Neural progenitor cell (in vitro differentiated cells): ENCODE results near the gene OR2V2. TPM values are rescaled to one million over a fixed set of nuclear protein-coding genes. Genes with fewer than 3 reads are reported as not detected.
A peak's percentile ranks its signal among the peaks of the same experiment; 100 is the strongest.

ENCODE experiments used
- DNase-seq: peaks from one replicate; pipeline ENCODE4 v3.0.0-alpha.2; 2016; ENCODE audit warnings: low spot score
- H2AFZ ChIP-seq: fragments of 200-600 bp; sonication (generic); replicated peaks from 2 replicates; pipeline ENCODE4 v1.6.1; 2016; ENCODE audit warnings: antibody characterized with exemption
- H3F3A ChIP-seq: fragments of 200-600 bp; sonication (generic); 2 replicates; pipeline ENCODE4 v1.6.1; 2016; ENCODE audit warnings: antibody characterized with exemption, low read depth
- H3K27ac ChIP-seq: fragments of 200-600 bp; sonication (generic); 2 replicates; pipeline ENCODE4 v1.5.1; 2016; ENCODE audit warnings: mild to moderate bottlenecking
- H3K27me3 ChIP-seq: fragments of 200-600 bp; sonication (generic); 2 replicates; pipeline ENCODE4 v1.6.1; 2016; ENCODE audit warnings: mild to moderate bottlenecking, moderate library complexity
- H3K36me3 ChIP-seq: fragments of 200-600 bp; sonication (generic); 2 replicates; pipeline ENCODE4 v1.5.1; 2016
- H3K4me1 ChIP-seq: fragments of 200-600 bp; sonication (generic); 2 replicates; pipeline ENCODE4 v1.6.1; 2016; ENCODE audit warnings: mixed run types
- H3K4me2 ChIP-seq: fragments of 200-600 bp; sonication (generic); 2 replicates; pipeline ENCODE4 v1.6.1; 2016
- H3K4me3 ChIP-seq: fragments of 200-600 bp; sonication (generic); 2 replicates; pipeline ENCODE4 v1.5.1; 2016
- H3K79me2 ChIP-seq: fragments of 200-600 bp; sonication (generic); 2 replicates; pipeline ENCODE4 v1.6.1; 2016; ENCODE audit warnings: low read depth
- H3K9ac ChIP-seq: fragments of 200-600 bp; sonication (generic); 2 replicates; pipeline ENCODE4 v1.6.1; 2016
- H3K9me3 ChIP-seq: fragments of 200-600 bp; sonication (generic); 2 replicates; pipeline ENCODE4 v1.5.1; 2016; ENCODE audit warnings: low read depth
- H4K20me1 ChIP-seq: fragments of 200-600 bp; sonication (generic); 2 replicates; pipeline ENCODE4 v1.6.1; 2016; ENCODE audit warnings: low read depth
- H3K27ac Mint-ChIP-seq: 3 replicates; pipeline ENCODE4 v1.8.0; 2021; ENCODE audit warnings: mixed read lengths
- H3K27me3 Mint-ChIP-seq: 2 replicates; pipeline ENCODE4 v1.8.0; 2022; ENCODE audit warnings: low read depth, mild to moderate bottlenecking, inconsistent platforms, moderate library complexity, mixed read lengths; ENCODE audit not compliant: insufficient read depth
- H3K36me3 Mint-ChIP-seq: 3 replicates; pipeline ENCODE4 v1.8.0; 2021; ENCODE audit warnings: mixed read lengths
- H3K4me1 Mint-ChIP-seq: 3 replicates; pipeline ENCODE4 v1.8.0; 2021; ENCODE audit warnings: mixed read lengths
- H3K4me3 Mint-ChIP-seq: 3 replicates; pipeline ENCODE4 v1.8.0; 2021; ENCODE audit warnings: mild to moderate bottlenecking, moderate library complexity, mixed read lengths
- H3K9me3 Mint-ChIP-seq: 3 replicates; pipeline ENCODE4 v1.8.0; 2020; ENCODE audit warnings: mixed read lengths
- CTCF ChIP-seq: fragments of 200-600 bp; sonication (generic); IDR thresholded peaks from 2 replicates; pipeline ENCODE4 v1.5.1; 2017; ENCODE audit warnings: antibody characterized with exemption, mild to moderate bottlenecking
- EZH2 ChIP-seq: fragments of 200-600 bp; sonication (generic); IDR thresholded peaks from 2 replicates; pipeline ENCODE4 v1.6.1; 2017; ENCODE audit warnings: antibody characterized with exemption, mild to moderate bottlenecking, moderate library complexity
- EZH2phosphoT487 ChIP-seq: fragments of 200-600 bp; sonication (generic); IDR thresholded peaks from 2 replicates; pipeline ENCODE4 v1.6.1; 2017; ENCODE audit warnings: antibody characterized with exemption
- total RNA-seq: library from RNA; depleted of rRNA; stranded (reverse); fragments of >200 nt; gene quantifications from 2 replicates; pipeline ENCODE4 v1.2.3, GENCODE V29; 2015; ENCODE audit warnings: low replicate concordance

Gene OR2V2
- total RNA-seq, 1 donor from 2014 or later = not detected

- H3K27ac Mint-ChIP-seq = no peak overlapping the region
- H3K4me1 ChIP-seq = peaks cover 8% of the 10 kb centered on the region
- peak overlapping the region; percentile 13 for H3K4me3 Mint-ChIP-seq
- H3K36me3 ChIP-seq = no peaks in the 10 kb centered on the region
- no peak overlapping the region for H3K9ac ChIP-seq
- DNase-seq = no peak
- peaks cover 5% of the 10 kb centered on the region for H3K9me3 Mint-ChIP-seq
- no peaks in the 10 kb centered on the region for H3K36me3 Mint-ChIP-seq
- H3K4me3 ChIP-seq = no peak overlapping the region
- H3K27ac ChIP-seq = no peak overlapping the region
- no peaks in the 10 kb centered on the region for H3K79me2 ChIP-seq
- TF ChIP-seq CTCF (no peak), EZH2phosphoT487 (no peak), EZH2 (no peak)
- peaks cover 8% of the 10 kb centered on the region for H4K20me1 ChIP-seq
- peaks cover 97% of the 10 kb centered on the region for H3K27me3 ChIP-seq
- H3K4me2 ChIP-seq = no peak overlapping the region
- peaks cover 30% of the 10 kb centered on the region for H3K4me1 Mint-ChIP-seq
- H3K9me3 ChIP-seq = no peaks in the 10 kb centered on the region
- H2AFZ ChIP-seq = no peak overlapping the region
- H3F3A ChIP-seq = peaks cover 47% of the 10 kb centered on the region
- peaks cover 78% of the 10 kb centered on the region for H3K27me3 Mint-ChIP-seq
Observed at GRCh38 chr5:181166812-181167733, 19.7 kb downstream of the OR2V2 start.

GRCh38 chr5:181167814-181168488 lies 20.6 kb downstream of the OR2V2 start:
- no peak overlapping the region for H3K27ac Mint-ChIP-seq
- no peaks in the 10 kb centered on the region for H3K9me3 ChIP-seq
- H3K4me3 Mint-ChIP-seq = peak overlapping the region; percentile 61
- H3K36me3 ChIP-seq = no peaks in the 10 kb centered on the region
- H3K4me1 Mint-ChIP-seq = peaks cover 31% of the 10 kb centered on the region
- peak; percentile 79 for DNase-seq
- H3K9ac ChIP-seq = no peak overlapping the region
- H3K27ac ChIP-seq = no peak overlapping the region
- no peaks in the 10 kb centered on the region for H3K79me2 ChIP-seq
- no peaks in the 10 kb centered on the region for H3K36me3 Mint-ChIP-seq
- peaks cover 45% of the 10 kb centered on the region for H3F3A ChIP-seq
- H3K27me3 ChIP-seq = peaks cover 98% of the 10 kb centered on the region
- peaks cover 86% of the 10 kb centered on the region for H3K27me3 Mint-ChIP-seq
- no peak overlapping the region for H2AFZ ChIP-seq
- H4K20me1 ChIP-seq = peaks cover 8% of the 10 kb centered on the region
- H3K4me2 ChIP-seq = peak overlapping the region; percentile 95
- TF ChIP-seq CTCF = peak; percentile 81
- TF ChIP-seq EZH2phosphoT487 = no peak
- H3K4me1 ChIP-seq = peaks cover 8% of the 10 kb centered on the region
- peaks cover 5% of the 10 kb centered on the region for H3K9me3 Mint-ChIP-seq
- H3K4me3 ChIP-seq = peak overlapping the region; percentile 63

GRCh38 chr5:181168595-181169118 lies 21.3 kb downstream of the OR2V2 start:
- Mint-ChIP-seq H3K27me3 (peaks cover 87% of the 10 kb centered on the region), H3K27ac (no peak overlapping the region), H3K4me1 (peaks cover 36% of the 10 kb centered on the region), H3K9me3 (peaks cover 6% of the 10 kb centered on the region), H3K4me3 (peak overlapping the region; percentile 89), H3K36me3 (no peaks in the 10 kb centered on the region)
- H3K27me3 ChIP-seq = peaks cover 98% of the 10 kb centered on the region
- H3K27ac ChIP-seq = no peak overlapping the region
- peak overlapping the region; percentile 63 for H3K4me3 ChIP-seq
- no peaks in the 10 kb centered on the region for H3K36me3 ChIP-seq
- H3F3A ChIP-seq = peaks cover 46% of the 10 kb centered on the region
- no peaks in the 10 kb centered on the region for H3K9me3 ChIP-seq
- H4K20me1 ChIP-seq = peaks cover 12% of the 10 kb centered on the region
- TF ChIP-seq EZH2phosphoT487 (no peak), CTCF (no peak), EZH2 (no peak)
- no peak overlapping the region for H3K9ac ChIP-seq
- H2AFZ ChIP-seq = no peak overlapping the region
- peak overlapping the region; percentile 95 for H3K4me2 ChIP-seq
- no peak for DNase-seq
- H3K4me1 ChIP-seq = peaks cover 8% of the 10 kb centered on the region
- no peaks in the 10 kb centered on the region for H3K79me2 ChIP-seq
